K562 (cell line): ENCODE data around the gene PDE6H. TPM values are rescaled to one million over a fixed set of nuclear protein-coding genes. Genes with fewer than 3 reads are reported as not detected.
A peak's percentile ranks its signal among the peaks of the same experiment; 100 is the strongest.

Experiments used
- ADNP ChIP-seq: fragments of 200-800 bp; sonication (Bioruptor generic); IDR thresholded peaks from 2 replicates; pipeline ENCODE4 v1.6.1; 2016; ENCODE audit warnings: missing genetic modification characterization, missing compliant biosample characterization
- ARID2 ChIP-seq: fragments of 450-650 bp; IDR thresholded peaks from 2 replicates; pipeline ENCODE4 v1.6.1; 2017; ENCODE audit warnings: antibody characterized with exemption, mild to moderate bottlenecking
- ARID3B ChIP-seq: fragments of 250-450 bp; sonication (Bioruptor Pico); IDR thresholded peaks from 2 replicates; pipeline ENCODE4 v1.4.0; 2020; ENCODE audit warnings: borderline replicate concordance
- BMI1 ChIP-seq: fragments of 150-350 bp; IDR thresholded peaks from 2 replicates; pipeline ENCODE4 v1.6.1; 2014; ENCODE audit warnings: low read length
- CLOCK ChIP-seq: fragments of 250-450 bp; sonication (Bioruptor Pico); IDR thresholded peaks from 2 replicates; pipeline ENCODE4 v1.4.0; 2020; ENCODE audit warnings: mild to moderate bottlenecking, moderate library complexity, borderline replicate concordance
- E2F3 ChIP-seq: fragments of 250-450 bp; sonication (Bioruptor Pico); IDR thresholded peaks from 2 replicates; pipeline ENCODE4 v1.4.0; 2020; ENCODE audit warnings: mild to moderate bottlenecking
- FOXA1 ChIP-seq: fragments of 450-650 bp; IDR thresholded peaks from 2 replicates; pipeline ENCODE4 v1.6.1; 2016; ENCODE audit warnings: mild to moderate bottlenecking, borderline replicate concordance
- FOXK2 ChIP-seq, 2 experiments: fragments of 450-650 bp; IDR thresholded peaks in 1 of 2; conservative IDR thresholded peaks in 1 of 2; 2 replicates each; pipeline ENCODE4 v1.6.1; 2016; ENCODE audit warnings: low read depth in 2 of 2, mild to moderate bottlenecking in 1 of 2
- GABPB1 ChIP-seq: sonication (generic); formaldehyde crosslinking; IDR thresholded peaks from 2 replicates; pipeline ENCODE4 v1.8.0; 2022; ENCODE audit warnings: mild to moderate bottlenecking, missing genetic modification reagents
- HDAC1 ChIP-seq, 2 experiments: fragments of 450-650 bp; IDR thresholded peaks; 2 replicates each; pipeline ENCODE4 v1.6.1; 2016 to 2017; ENCODE audit warnings: inconsistent platforms in 1 of 2, mild to moderate bottlenecking in 1 of 2, moderate library complexity in 1 of 2
- MCM3 ChIP-seq: fragments of 450-650 bp; IDR thresholded peaks from 2 replicates; pipeline ENCODE4 v1.6.1; 2016
- MEIS2 ChIP-seq: fragments of 450-650 bp; IDR thresholded peaks from 2 replicates; pipeline ENCODE4 v1.6.1; 2014; ENCODE audit warnings: mild to moderate bottlenecking; ENCODE audit not compliant: partially characterized antibody
- SOX6 ChIP-seq: fragments of 450-650 bp; IDR thresholded peaks from 2 replicates; pipeline ENCODE4 v1.6.1; 2014; ENCODE audit warnings: mild to moderate bottlenecking
- TBL1XR1 ChIP-seq, 2 experiments: IDR thresholded peaks; 2 replicates each; pipeline ENCODE4 v1.6.1; 2012; ENCODE audit warnings: improper control_type of control experiment in 2 of 2, low read length in 2 of 2, mild to moderate bottlenecking in 1 of 2
- TEAD1 ChIP-seq, 2 experiments: fragments of 450-650 bp in 1 of 2; sonication (generic) in 1 of 2; formaldehyde crosslinking; IDR thresholded peaks; 2 replicates each; pipeline versions ENCODE4 v1.4.0 to v1.8.0; 2020 to 2022; ENCODE audit warnings: mild to moderate bottlenecking in 2 of 2, missing genetic modification reagents in 1 of 2
- TEAD4 ChIP-seq, 2 experiments: sonication (generic) in 1 of 2; formaldehyde crosslinking in 1 of 2; IDR thresholded peaks; 2 replicates each; pipeline versions ENCODE4 v1.6.1 to v1.8.0; 2012 to 2022; ENCODE audit warnings: borderline replicate concordance in 1 of 2, inconsistent platforms in 1 of 2, low read length in 1 of 2, mild to moderate bottlenecking in 1 of 2, missing genetic modification reagents in 1 of 2
- YY1 ChIP-seq, 3 experiments: IDR thresholded peaks; 2 replicates each; pipeline ENCODE4 v1.6.1; 2011; ENCODE audit warnings: low read length in 2 of 3, mild to moderate bottlenecking in 2 of 3, moderate library complexity in 2 of 3, borderline replicate concordance in 1 of 3, control low read depth in 1 of 3, low read depth in 1 of 3; ENCODE audit not compliant: insufficient read depth in 3 of 3, insufficient replicate concordance in 2 of 3, control insufficient read depth in 1 of 3, insufficient read length in 1 of 3; ENCODE audit errors: extremely low read depth in 1 of 3
- ZBTB17 ChIP-seq: fragments of 450-650 bp; formaldehyde crosslinking; IDR thresholded peaks from 2 replicates; pipeline ENCODE4 v1.4.0; 2020; ENCODE audit warnings: mild to moderate bottlenecking
- ZBTB49 ChIP-seq: sonication (generic); formaldehyde crosslinking; IDR thresholded peaks from 2 replicates; pipeline ENCODE4 v1.8.0; 2022; ENCODE audit warnings: missing genetic modification reagents, mild to moderate bottlenecking, borderline replicate concordance
- ZNF175 ChIP-seq: fragments of 200-800 bp; sonication (Bioruptor generic); IDR thresholded peaks from 2 replicates; pipeline ENCODE4 v1.6.1; 2016; ENCODE audit warnings: low read depth, mild to moderate bottlenecking, missing genetic modification characterization, missing compliant biosample characterization
- ZNF212 ChIP-seq: fragments of 450-650 bp; formaldehyde crosslinking; IDR thresholded peaks from 2 replicates; pipeline ENCODE4 v1.4.0; 2020; ENCODE audit warnings: mild to moderate bottlenecking
- ZNF589 ChIP-seq: fragments of 200-800 bp; sonication (Bioruptor generic); IDR thresholded peaks from 2 replicates; pipeline ENCODE4 v1.6.1; 2016; ENCODE audit warnings: low read depth, missing genetic modification characterization, missing compliant biosample characterization
- polyA plus RNA-seq, 8 experiments: library from polyadenylated mRNA; depleted of rRNA in 4 of 8; stranded (reverse) in 5 of 8; unstranded in 3 of 8; fragments of >200 nt; fragmentation: Nextera tagmentation in 2 of 8; fragmentation: Illumina TruSeq in 1 of 8; extraction: Ambion mirVana in 2 of 8; extraction: Trizol in 1 of 8; gene quantifications; 2 replicates each; pipeline versions ENCODE4 v1.2.1 to v1.2.3, GENCODE V29; 2011 to 2014; ENCODE audit warnings: inconsistent platforms in 1 of 8, missing spikeins in 1 of 8
- total RNA-seq, 7 experiments: library from RNA; depleted of rRNA in 6 of 7; stranded (reverse); fragments of >200 nt in 6 of 7; fragmentation: Illumina TruSeq in 2 of 7; extraction: Trizol in 2 of 7; gene quantifications; 2 replicates each; pipeline versions ENCODE4 v1.2.1 to v1.2.3, GENCODE V29; 2011 to 2021; ENCODE audit warnings: low replicate concordance in 1 of 7

Gene PDE6H
- total and polyA plus RNA-seq, 9 of the 15 experiments (the other 6 are each of a cell fraction or from before 2014, with no cell fraction given): 0.15 TPM; not detected in 8

- 0 out of 4 replicates have a peak, but pooled peaks of 1 of the 2 experiments have one; percentile 9 for TF ChIP-seq TEAD1 (CRISPR knock-in tag; IDR thresholded peaks at IDR 0.05)
- TF ChIP-seq FOXK2 (conservative IDR thresholded peaks at IDR 0.05 in 1 of 2, IDR thresholded peaks at IDR 0.05 in 1 of 2; ENCODE audit: low read depth in 2 of 2): no peak
- TF ChIP-seq YY1 (IDR thresholded peaks at IDR 0.05; ENCODE audit: borderline replicate concordance in 1 of 3, control insufficient read depth in 1 of 3, extremely low read depth in 1 of 3, insufficient read depth in 3 of 3, insufficient read length in 1 of 3, insufficient replicate concordance in 2 of 3, low read depth in 1 of 3, low read length in 2 of 3): no peak
- TF ChIP-seq ZNF175 (CRISPR knock-in tag): peak; percentile 92
- no peak for TF ChIP-seq FOXA1
- TF ChIP-seq MEIS2: no peak
- TF ChIP-seq ZNF589 (CRISPR knock-in tag): no peak
- TF ChIP-seq ARID3B (CRISPR knock-in tag): no peak
- no peak for TF ChIP-seq E2F3
- no peak for TF ChIP-seq TBL1XR1 (IDR thresholded peaks at IDR 0.05; ENCODE audit: low read length in 2 of 2)
- TF ChIP-seq ZBTB17 (CRISPR knock-in tag): 0 out of 2 replicates have a peak, but pooled peaks have one; percentile 23
- no peak for TF ChIP-seq MCM3
- no peak for TF ChIP-seq SOX6
- no peak for TF ChIP-seq GABPB1 (CRISPR knock-in tag)
- no peak for TF ChIP-seq BMI1
- TF ChIP-seq ADNP (tag): no peak
- TF ChIP-seq ZBTB49 (CRISPR knock-in tag): no peak
- TF ChIP-seq TEAD4 (IDR thresholded peaks at IDR 0.05; ENCODE audit: low read length): no peak
- no peak for TF ChIP-seq TEAD4 (CRISPR knock-in tag; IDR thresholded peaks at IDR 0.05; ENCODE audit: borderline replicate concordance)
- no peak for TF ChIP-seq ARID2
- no peak for TF ChIP-seq ZNF212 (CRISPR knock-in tag)
- TF ChIP-seq CLOCK (CRISPR knock-in tag): no peak
- TF ChIP-seq HDAC1 (IDR thresholded peaks at IDR 0.05): no peak
Observed at GRCh38 chr12:14948672-14949071, 24.2 kb upstream of the PDE6H start (continued).
